ENCODE measurements around the gene MGAT3.

- TF ChIP-seq, protein P1, sequence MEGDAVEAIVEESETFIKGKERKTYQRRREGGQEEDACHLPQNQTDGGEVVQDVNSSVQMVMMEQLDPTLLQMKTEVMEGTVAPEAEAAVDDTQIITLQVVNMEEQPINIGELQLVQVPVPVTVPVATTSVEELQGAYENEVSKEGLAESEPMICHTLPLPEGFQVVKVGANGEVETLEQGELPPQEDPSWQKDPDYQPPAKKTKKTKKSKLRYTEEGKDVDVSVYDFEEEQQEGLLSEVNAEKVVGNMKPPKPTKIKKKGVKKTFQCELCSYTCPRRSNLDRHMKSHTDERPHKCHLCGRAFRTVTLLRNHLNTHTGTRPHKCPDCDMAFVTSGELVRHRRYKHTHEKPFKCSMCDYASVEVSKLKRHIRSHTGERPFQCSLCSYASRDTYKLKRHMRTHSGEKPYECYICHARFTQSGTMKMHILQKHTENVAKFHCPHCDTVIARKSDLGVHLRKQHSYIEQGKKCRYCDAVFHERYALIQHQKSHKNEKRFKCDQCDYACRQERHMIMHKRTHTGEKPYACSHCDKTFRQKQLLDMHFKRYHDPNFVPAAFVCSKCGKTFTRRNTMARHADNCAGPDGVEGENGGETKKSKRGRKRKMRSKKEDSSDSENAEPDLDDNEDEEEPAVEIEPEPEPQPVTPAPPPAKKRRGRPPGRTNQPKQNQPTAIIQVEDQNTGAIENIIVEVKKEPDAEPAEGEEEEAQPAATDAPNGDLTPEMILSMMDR (conservative IDR thresholded peaks at IDR 0.05) = no peak
- TF ChIP-seq ZFX (IDR thresholded peaks at IDR 0.05) = no peak
Observed at GRCh38 chr22:39466228-39467006, 9.6 kb downstream of the MGAT3 start.

Data from C4-2B (cell line).